VCaP (cell line): ENCODE measurements around the gene KRTCAP2.

ENCODE experiments used
- H3K27ac ChIP-seq: fragments of 450-650 bp; 2 replicates; pipeline ENCODE4 v1.5.1; 2017
- CTCF ChIP-seq: fragments of 450-650 bp; conservative IDR thresholded peaks from 2 replicates; pipeline ENCODE4 v1.5.1; 2017; ENCODE audit warnings: mild to moderate bottlenecking, moderate library complexity

KRTCAP2 gene

DNA sequence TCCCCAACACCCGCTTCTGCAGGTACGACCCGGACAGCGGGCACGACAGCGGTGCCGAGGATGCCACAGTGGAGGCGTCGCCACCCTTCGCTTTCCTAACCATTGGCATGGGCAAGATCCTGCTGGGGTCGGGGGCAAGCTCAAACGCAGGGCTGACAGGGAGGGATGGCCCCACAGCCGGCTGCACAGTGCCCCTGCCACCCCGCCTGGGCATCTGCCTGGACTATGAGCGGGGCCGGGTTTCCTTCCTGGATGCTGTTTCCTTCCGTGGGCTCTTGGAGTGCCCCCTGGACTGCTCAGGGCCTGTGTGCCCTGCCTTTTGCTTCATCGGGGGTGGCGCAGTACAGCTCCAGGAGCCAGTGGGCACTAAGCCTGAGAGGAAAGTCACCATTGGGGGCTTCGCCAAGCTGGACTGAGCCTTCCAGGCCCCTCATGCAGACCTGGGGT lies 10.7 kb upstream of the KRTCAP2 start:
- TF ChIP-seq CTCF: no peak
- no peak overlapping the region for H3K27ac ChIP-seq

DNA sequence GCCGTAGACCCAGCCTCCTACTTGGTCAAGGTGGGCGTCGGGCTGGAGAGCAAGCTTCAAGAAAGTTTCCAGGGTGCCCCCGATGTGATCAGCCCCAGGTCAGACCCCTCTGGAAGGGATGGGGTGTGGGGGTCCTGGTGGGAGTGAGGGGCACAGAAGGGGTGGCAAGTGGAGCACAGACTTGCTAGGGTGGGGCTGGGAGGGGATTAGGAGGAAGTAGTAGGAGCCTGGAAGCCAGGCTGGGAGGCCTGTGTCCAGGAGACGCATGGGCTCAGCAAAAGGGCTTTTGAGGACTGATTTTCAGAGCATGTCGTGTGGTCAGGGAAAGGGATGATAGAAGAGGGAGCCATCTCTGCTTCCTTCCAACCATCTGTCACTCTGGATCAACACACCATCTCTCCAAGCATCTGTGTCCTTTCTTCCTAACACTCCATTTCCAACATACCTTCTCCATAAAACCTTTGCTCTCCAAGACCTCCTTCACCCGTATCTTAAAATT lies 9.0 kb upstream of the KRTCAP2 start:
- no peak for TF ChIP-seq CTCF
- H3K27ac ChIP-seq: no peak overlapping the region

DNA sequence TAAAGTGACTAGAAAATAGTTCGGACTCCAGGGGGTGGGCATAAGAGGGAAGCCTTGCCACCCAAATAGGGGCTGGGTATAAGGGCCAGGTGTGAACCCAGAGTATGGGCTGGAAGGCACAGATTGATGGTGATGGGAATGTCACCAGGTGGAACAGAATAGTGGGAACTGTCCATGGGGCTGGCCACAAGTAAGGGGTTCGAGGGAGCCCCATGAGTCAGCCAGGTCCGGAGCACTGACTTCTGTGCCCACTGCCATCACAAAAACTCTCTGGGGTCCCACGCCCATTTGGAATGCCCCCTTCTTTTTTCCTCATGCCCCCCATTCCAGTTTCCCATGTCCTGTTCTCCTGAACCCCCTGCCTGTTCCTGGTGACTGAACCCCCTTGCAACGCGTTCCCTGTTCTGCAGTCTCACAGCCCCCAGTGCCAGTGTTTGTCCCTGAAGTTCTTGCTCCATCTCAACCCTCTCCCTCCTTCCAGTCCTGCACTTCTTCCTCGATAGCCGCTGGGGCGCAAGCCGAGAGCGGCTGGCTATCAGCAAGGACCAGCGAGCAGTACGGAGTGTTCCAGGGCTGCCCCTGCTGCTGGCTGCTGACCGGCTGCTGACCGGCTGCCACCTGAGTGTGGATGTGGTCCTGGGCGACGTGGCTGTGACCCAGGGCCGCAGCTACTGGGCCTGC lies 8.4 kb upstream of the KRTCAP2 start:
- no peak for TF ChIP-seq CTCF
- H3K27ac ChIP-seq: no peak overlapping the region

DNA sequence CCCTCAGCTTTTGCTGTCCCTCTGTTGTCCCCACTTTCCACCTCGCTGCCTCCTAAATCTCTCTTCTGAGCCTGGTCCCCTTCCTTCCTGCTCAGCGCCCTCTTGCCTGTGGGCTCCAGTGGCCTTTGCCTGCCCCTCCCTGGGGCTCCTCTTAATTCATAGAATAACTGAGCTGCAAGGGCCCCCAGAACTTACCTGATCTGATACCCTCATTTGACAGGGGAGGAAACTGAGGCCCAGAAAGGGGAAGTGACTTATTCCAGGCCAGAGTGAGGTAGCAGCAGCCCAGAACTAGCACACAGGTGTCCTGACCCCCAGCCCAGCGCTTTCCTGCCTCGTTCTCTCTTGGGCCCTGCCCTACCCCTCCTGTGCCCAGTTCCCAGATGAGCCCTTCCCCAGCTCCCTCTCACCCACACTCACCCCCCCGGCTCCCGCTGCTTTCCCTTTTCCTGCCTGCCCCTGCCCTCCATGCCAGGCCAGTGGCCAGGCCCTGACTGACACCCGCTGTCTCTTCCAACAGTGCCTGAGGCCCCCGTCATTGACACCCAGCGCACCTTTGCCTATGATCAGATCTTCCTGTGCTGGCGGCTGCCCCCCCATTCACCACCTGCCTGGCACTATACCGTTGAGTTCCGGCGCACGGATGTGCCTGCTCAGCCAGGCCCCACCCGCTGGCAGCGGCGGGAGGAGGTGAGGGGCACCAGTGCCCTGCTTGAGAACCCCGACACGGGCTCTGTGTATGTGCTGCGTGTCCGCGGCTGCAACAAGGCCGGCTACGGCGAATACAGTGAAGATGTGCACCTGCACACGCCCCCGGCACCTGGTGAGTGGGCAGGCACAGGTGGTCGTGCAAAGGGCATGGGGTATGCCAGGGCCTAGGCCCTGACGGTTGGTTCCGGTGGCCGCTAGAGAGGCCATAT lies 6.3 kb upstream of the KRTCAP2 start:
- no peak overlapping the region for H3K27ac ChIP-seq

GRCh38 chr1:155178441-155179111 lies 5.5 kb upstream of the KRTCAP2 start:
- no peak overlapping the region for H3K27ac ChIP-seq
- no peak for TF ChIP-seq CTCF

More for the DNA sequence above, 6.3 kb upstream of the KRTCAP2 start:
- TF ChIP-seq CTCF: no peak

GRCh38 chr1:155177918-155178281 lies 4.8 kb upstream of the KRTCAP2 start:
- TF ChIP-seq CTCF: no peak
- peak overlapping the region; percentile 60 for H3K27ac ChIP-seq
